ENCODE data around the gene TACR1.

TACR1 gene

DNA sequence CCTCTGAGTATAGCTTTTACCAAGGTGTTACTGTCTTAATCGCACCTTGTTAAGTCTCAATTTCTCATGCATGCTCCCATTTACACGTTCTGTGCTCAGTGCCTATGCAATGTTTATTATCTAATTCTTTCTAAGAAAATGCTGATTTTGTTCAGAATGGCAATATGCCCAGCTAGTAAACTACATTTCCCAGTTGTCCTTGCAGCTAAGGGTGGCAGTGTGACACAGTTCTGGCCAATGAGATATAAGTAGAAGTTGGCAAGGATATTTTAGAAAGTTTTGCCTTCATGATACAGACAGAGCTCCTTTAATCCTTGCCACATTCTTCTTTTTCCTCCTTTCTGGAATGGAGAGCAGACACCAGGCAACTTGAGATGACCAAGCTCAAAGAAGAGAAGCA is 195.5 kb downstream of the TACR1 start:
- WGBS (ENCODE audit: insufficient coverage, insufficient read length): no CpG with 5 or more reads among the region's 2 CpGs
- Histone ChIP-seq H3K9me3 (ENCODE audit: control insufficient read depth, insufficient read depth, low read length) (no peaks in the 10 kb centered on the region), H3K27me3 (ENCODE audit: control insufficient read depth, insufficient read depth, low read length) (no peaks in the 10 kb centered on the region), H3K27ac (ENCODE audit: low read length) (no peak overlapping the region), H3K4me1 (ENCODE audit: control insufficient read depth, insufficient read depth, low read length) (no peaks in the 10 kb centered on the region), H3K4me3 (ENCODE audit: low read length) (no peak overlapping the region), H3K36me3 (ENCODE audit: control insufficient read depth, insufficient read depth, low read length) (no peaks in the 10 kb centered on the region)
- DNase-seq (ENCODE audit: low read depth, low spot score): no peak

- Histone ChIP-seq H3K4me1 (ENCODE audit: control insufficient read depth, insufficient read depth, low read length) (no peaks in the 10 kb centered on the region), H3K27ac (ENCODE audit: low read length) (no peak overlapping the region), H3K36me3 (ENCODE audit: control insufficient read depth, insufficient read depth, low read length) (no peaks in the 10 kb centered on the region), H3K4me3 (ENCODE audit: low read length) (no peak overlapping the region), H3K9me3 (ENCODE audit: control insufficient read depth, insufficient read depth, low read length) (no peaks in the 10 kb centered on the region), H3K27me3 (ENCODE audit: control insufficient read depth, insufficient read depth, low read length) (no peaks in the 10 kb centered on the region)
- no peak for DNase-seq (ENCODE audit: low read depth, low spot score)
- no CpG with 5 or more reads among the region's 2 CpGs for WGBS (ENCODE audit: insufficient coverage, insufficient read length)
Observed at GRCh38 chr2:75003276-75003675, 196.0 kb downstream of the TACR1 start.

- no CpG with 5 or more reads among the region's 3 CpGs for WGBS (ENCODE audit: insufficient coverage, insufficient read length)
Observed at GRCh38 chr2:75002007-75002406, 197.3 kb downstream of the TACR1 start.

DNA sequence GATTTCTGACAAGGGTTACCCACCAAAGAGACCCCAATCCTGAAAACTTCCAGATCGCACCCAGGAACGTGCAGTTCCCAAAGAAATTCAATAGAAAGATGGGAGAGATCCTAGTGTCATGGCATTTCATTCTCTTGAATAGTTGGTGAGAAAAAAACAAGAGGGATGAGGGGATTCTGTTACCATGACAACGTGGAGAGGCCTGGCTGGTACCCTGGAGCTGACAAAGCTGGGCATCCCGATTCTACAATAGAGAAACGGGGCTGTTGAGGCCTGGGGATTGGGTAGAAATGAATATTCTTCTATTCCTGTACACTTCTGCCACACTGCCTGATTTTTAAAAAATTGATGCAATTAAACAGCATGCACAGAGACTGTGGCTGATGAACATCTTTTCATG is 199.9 kb downstream of the TACR1 start:
- Histone ChIP-seq H3K9me3 (ENCODE audit: control insufficient read depth, insufficient read depth, low read length) (0 out of 2 replicates have a peak, but pooled peaks cover 1% of the 10 kb centered on the region), H3K36me3 (ENCODE audit: control insufficient read depth, insufficient read depth, low read length) (no peaks in the 10 kb centered on the region), H3K4me3 (ENCODE audit: low read length) (no peak overlapping the region), H3K27ac (ENCODE audit: low read length) (no peak overlapping the region), H3K4me1 (ENCODE audit: control insufficient read depth, insufficient read depth, low read length) (no peaks in the 10 kb centered on the region), H3K27me3 (ENCODE audit: control insufficient read depth, insufficient read depth, low read length) (no peaks in the 10 kb centered on the region)
- DNase-seq (ENCODE audit: low read depth, low spot score): no peak
- WGBS (ENCODE audit: insufficient coverage, insufficient read length): no CpG with 5 or more reads among the region's 5 CpGs

More at GRCh38 chr2:75002007-75002406, 197.3 kb downstream of the TACR1 start:
- Histone ChIP-seq H3K4me3 (ENCODE audit: low read length) (no peak overlapping the region), H3K27ac (ENCODE audit: low read length) (no peak overlapping the region), H3K4me1 (ENCODE audit: control insufficient read depth, insufficient read depth, low read length) (no peaks in the 10 kb centered on the region), H3K9me3 (ENCODE audit: control insufficient read depth, insufficient read depth, low read length) (no peaks in the 10 kb centered on the region), H3K36me3 (ENCODE audit: control insufficient read depth, insufficient read depth, low read length) (no peaks in the 10 kb centered on the region), H3K27me3 (ENCODE audit: control insufficient read depth, insufficient read depth, low read length) (no peaks in the 10 kb centered on the region)
- DNase-seq (ENCODE audit: low read depth, low spot score): no peak

Measured in iPS DF 6.9 (cell line).